HL-60 (cell line): ENCODE results near the gene ARL4A.

ENCODE experiments used
- POLR2AphosphoS5 ChIP-seq: IDR thresholded peaks from 2 replicates; pipeline ENCODE4 v1.6.1; 2012; ENCODE audit warnings: low read depth
- REST ChIP-seq: IDR thresholded peaks from 2 replicates; pipeline ENCODE4 v1.6.1; 2012; ENCODE audit warnings: low read depth; ENCODE audit not compliant: insufficient replicate concordance
- SPI1 ChIP-seq: IDR thresholded peaks from 2 replicates; pipeline ENCODE4 v1.6.1; 2012; ENCODE audit warnings: low read depth, mild to moderate bottlenecking, borderline replicate concordance
- TF ChIP-seq, protein P1 (sequence below): IDR thresholded peaks from one replicate; pipeline ENCODE4 v1.5.1; 2011; ENCODE audit warnings: low read length, control low read depth, inconsistent platforms; ENCODE audit not compliant: insufficient read depth

DNA sequence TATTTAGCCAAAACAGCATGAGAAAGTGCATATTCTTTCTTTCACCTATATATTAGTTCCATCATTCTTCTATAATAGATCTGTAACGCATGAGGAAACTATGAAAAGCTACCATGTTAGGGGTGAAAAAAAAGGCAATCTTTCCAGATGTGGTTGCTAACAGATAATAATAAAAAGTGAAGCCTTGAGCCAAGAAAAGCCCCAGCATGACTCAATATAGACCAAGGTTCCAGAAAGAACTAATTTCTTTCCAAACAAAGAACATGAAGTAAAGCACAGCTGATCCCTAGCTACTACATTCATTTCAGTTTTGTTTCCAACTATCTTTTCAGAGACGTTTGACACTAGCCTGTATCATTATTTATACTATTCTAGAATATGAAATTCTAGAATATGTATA, 16.4 kb downstream of the ARL4A start:
- TF ChIP-seq POLR2AphosphoS5 (no peak), SPI1 (no peak), REST (no peak)
- TF ChIP-seq, protein P1, sequence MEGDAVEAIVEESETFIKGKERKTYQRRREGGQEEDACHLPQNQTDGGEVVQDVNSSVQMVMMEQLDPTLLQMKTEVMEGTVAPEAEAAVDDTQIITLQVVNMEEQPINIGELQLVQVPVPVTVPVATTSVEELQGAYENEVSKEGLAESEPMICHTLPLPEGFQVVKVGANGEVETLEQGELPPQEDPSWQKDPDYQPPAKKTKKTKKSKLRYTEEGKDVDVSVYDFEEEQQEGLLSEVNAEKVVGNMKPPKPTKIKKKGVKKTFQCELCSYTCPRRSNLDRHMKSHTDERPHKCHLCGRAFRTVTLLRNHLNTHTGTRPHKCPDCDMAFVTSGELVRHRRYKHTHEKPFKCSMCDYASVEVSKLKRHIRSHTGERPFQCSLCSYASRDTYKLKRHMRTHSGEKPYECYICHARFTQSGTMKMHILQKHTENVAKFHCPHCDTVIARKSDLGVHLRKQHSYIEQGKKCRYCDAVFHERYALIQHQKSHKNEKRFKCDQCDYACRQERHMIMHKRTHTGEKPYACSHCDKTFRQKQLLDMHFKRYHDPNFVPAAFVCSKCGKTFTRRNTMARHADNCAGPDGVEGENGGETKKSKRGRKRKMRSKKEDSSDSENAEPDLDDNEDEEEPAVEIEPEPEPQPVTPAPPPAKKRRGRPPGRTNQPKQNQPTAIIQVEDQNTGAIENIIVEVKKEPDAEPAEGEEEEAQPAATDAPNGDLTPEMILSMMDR = no peak
